OCI-LY3 (cell line): ENCODE results near the gene PAX6.

Experiments used
- H2AFZ ChIP-seq: fragments of 200-600, 300-600 bp; shearing (Covaris generic); 2 replicates; pipeline ENCODE4 v1.6.0; 2014; ENCODE audit warnings: antibody characterized with exemption, low read depth, low read length
- H3K27ac ChIP-seq: fragments of 200-600, 300-600 bp; sonication (generic); 2 replicates; pipeline ENCODE4 v1.5.1; 2014; ENCODE audit warnings: mild to moderate bottlenecking, low read length, moderate library complexity, mixed read lengths
- H3K27me3 ChIP-seq: fragments of 200-600, 300-600 bp; sonication (generic); 2 replicates; pipeline ENCODE4 v1.6.1; 2014; ENCODE audit warnings: low read depth, low read length, mixed read lengths
- H3K36me3 ChIP-seq: fragments of 200-600, 300-600 bp; sonication (generic); replicated peaks from 2 replicates; pipeline ENCODE3; 2014; ENCODE audit warnings: low read depth, low read length, mixed read lengths
- H3K4me1 ChIP-seq: fragments of 300-600, 200-600 bp; sonication (generic); 2 replicates; pipeline ENCODE4 v1.6.1; 2014; ENCODE audit warnings: low read length, mixed read lengths
- H3K4me2 ChIP-seq: fragments of 200-600, 300-600 bp; sonication (generic); 2 replicates; pipeline ENCODE4 v1.6.1; 2014; ENCODE audit warnings: low read length, mixed read lengths
- H3K4me3 ChIP-seq: fragments of 300-600, 200-600 bp; sonication (generic); 2 replicates; pipeline ENCODE4 v1.5.1; 2014; ENCODE audit warnings: antibody characterized with exemption, mild to moderate bottlenecking, low read length, moderate library complexity
- H3K79me2 ChIP-seq: fragments of 300-600, 200-600 bp; shearing (Covaris generic); 2 replicates; pipeline ENCODE4 v1.6.1; 2014; ENCODE audit warnings: mild to moderate bottlenecking, low read length, mixed read lengths
- H3K9ac ChIP-seq: fragments of 300-600, 200-600 bp; shearing (Covaris generic); 2 replicates; pipeline ENCODE4 v1.6.0; 2014; ENCODE audit warnings: mild to moderate bottlenecking, low read length, moderate library complexity
- H3K9me3 ChIP-seq: fragments of 200-600, 300-600 bp; shearing (Covaris generic); 2 replicates; pipeline ENCODE4 v1.6.1; 2014; ENCODE audit warnings: low read length, mixed read lengths; ENCODE audit not compliant: insufficient read depth
- H4K20me1 ChIP-seq: fragments of 200-600, 300-600 bp; sonication (generic); 2 replicates; pipeline ENCODE4 v1.6.1; 2016; ENCODE audit warnings: low read length, mixed read lengths; ENCODE audit not compliant: insufficient read depth
- EZH2phosphoT487 ChIP-seq: fragments of 200-600 bp; shearing (Covaris generic); IDR thresholded peaks from 2 replicates; pipeline ENCODE4 v1.6.1; 2018; ENCODE audit warnings: antibody characterized with exemption, mixed run types, low read depth
- TF ChIP-seq, protein P1 (sequence below): fragments of 200-600, 300-600 bp; sonication (generic); IDR thresholded peaks from 2 replicates; pipeline ENCODE4 v1.5.1; 2014; ENCODE audit warnings: antibody characterized with exemption, low read length, low read depth

The PAX6 gene

DNA sequence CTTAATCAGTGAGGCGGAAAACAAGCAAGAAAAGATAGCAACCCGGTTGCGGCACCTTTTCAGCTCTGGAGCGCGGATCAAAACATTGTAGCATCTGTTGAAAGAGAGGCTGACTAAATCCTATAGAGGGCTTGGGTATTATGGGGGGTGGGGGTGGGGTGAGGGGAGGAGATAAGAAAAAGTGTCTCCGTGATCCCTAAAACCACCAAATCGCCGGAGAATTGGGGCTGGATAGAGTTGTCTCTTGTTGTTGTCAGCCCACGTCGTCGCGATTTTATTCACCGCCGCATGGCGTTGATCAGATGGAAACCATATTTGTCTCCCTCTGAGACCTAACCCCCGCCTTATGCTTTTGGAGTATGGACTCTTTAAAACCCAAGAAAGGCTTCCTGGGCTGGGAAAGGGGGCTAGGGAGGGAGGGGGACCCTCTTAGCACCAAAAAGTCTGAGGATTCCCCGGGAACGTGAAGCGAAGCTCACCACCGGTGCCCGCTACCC lies 13.0 kb downstream of the PAX6 start:
- TF ChIP-seq, protein P1, sequence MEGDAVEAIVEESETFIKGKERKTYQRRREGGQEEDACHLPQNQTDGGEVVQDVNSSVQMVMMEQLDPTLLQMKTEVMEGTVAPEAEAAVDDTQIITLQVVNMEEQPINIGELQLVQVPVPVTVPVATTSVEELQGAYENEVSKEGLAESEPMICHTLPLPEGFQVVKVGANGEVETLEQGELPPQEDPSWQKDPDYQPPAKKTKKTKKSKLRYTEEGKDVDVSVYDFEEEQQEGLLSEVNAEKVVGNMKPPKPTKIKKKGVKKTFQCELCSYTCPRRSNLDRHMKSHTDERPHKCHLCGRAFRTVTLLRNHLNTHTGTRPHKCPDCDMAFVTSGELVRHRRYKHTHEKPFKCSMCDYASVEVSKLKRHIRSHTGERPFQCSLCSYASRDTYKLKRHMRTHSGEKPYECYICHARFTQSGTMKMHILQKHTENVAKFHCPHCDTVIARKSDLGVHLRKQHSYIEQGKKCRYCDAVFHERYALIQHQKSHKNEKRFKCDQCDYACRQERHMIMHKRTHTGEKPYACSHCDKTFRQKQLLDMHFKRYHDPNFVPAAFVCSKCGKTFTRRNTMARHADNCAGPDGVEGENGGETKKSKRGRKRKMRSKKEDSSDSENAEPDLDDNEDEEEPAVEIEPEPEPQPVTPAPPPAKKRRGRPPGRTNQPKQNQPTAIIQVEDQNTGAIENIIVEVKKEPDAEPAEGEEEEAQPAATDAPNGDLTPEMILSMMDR = no peak
- TF ChIP-seq EZH2phosphoT487 = no peak
- Histone ChIP-seq H3K27me3 (no peaks in the 10 kb centered on the region), H3K9ac (no peak overlapping the region), H3K4me2 (no peak overlapping the region), H3K79me2 (no peaks in the 10 kb centered on the region), H2AFZ (no peak overlapping the region), H4K20me1 (no peaks in the 10 kb centered on the region), H3K36me3 (no peaks in the 10 kb centered on the region), H3K4me3 (no peak overlapping the region), H3K9me3 (no peaks in the 10 kb centered on the region), H3K27ac (no peak overlapping the region), H3K4me1 (peaks cover 4% of the 10 kb centered on the region; the same call in 1 of the 2 replicates)

DNA sequence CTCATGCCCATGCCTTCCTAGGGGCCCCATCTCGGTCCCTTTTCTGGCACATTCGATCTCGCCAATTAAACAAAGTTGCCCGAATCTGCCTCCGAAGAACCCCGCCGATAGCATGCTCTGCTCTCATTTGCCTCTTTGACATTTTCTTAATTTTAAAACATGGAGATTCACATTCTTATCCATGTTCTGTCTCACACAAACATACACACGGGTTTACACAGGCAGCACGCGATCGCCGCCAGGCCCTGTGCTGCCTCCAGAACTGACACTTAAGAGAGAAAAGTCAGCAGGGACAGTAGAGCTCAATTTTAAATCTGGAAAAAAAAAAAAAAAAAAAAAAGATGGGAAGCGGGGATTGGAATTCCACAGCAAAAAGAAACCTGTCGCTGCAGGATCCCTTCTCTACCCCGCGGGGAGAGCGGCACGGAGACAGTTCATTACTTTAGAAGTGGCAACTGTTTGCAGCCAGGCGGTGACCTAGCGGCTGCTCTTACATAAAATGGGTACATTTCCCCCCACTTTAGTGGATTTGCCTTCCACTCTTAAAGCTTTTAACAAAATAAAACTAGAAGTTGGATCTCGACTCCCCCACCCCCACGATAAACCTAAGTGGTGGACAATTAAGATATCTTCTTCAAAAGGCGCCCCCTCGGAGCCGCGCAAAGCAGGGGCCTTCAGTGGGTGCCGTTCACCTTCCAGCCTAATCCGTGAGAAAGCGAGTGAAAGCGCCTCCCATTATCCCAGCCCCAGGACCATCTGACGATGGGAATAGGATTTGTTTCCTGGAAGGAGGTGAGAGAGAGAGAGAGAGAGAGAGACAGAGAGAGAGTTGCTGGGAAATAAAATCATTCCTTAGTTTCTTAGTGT lies 13.7 kb downstream of the PAX6 start:
- H3K9ac ChIP-seq = no peak overlapping the region
- H4K20me1 ChIP-seq = no peaks in the 10 kb centered on the region
- no peaks in the 10 kb centered on the region for H3K9me3 ChIP-seq
- no peak overlapping the region for H3K4me3 ChIP-seq
- TF ChIP-seq, protein P1 = no peak
- TF ChIP-seq EZH2phosphoT487 = no peak
- H3K79me2 ChIP-seq = no peaks in the 10 kb centered on the region
- peaks cover 4% of the 10 kb centered on the region; the same call in 1 of the 2 replicates for H3K4me1 ChIP-seq
- no peak overlapping the region for H2AFZ ChIP-seq
- H3K27me3 ChIP-seq = no peaks in the 10 kb centered on the region
- no peaks in the 10 kb centered on the region for H3K36me3 ChIP-seq
- H3K4me2 ChIP-seq = no peak overlapping the region
- H3K27ac ChIP-seq = no peak overlapping the region

DNA sequence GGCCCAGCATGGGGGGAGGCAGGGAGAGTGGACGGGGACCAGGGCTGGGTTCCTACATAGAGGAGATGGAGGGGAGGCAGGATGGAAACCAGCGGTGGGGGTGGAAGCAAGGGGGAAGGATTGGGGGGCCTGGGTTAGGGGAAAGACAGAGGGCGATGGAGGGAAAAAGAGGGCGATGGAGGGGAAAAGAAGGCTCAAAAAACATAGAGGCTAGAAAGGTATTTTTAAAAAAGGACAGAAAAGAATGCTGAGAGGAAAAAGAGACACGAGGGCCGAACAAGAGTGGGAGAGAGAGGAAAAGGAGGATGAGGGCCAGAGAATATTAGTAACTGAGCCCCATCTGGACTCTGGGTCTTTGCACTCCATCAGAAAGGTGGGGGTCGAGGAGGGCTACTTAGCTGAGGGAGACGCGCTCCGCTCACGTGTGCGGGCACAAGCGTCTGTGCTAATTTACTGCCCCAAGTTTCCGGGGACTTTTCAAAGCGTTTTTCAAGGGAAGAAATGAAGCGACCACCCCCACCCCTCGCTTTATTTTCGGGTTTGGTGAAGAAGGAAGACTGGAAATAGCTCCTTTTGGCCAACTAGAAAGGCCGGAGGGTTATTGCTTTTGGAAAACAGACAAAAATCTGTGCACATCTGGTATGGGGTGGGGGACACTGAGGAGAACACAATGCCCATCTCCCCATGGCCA lies 14.5 kb downstream of the PAX6 start:
- no peak overlapping the region for H3K4me3 ChIP-seq
- TF ChIP-seq, protein P1 = no peak
- TF ChIP-seq EZH2phosphoT487 = no peak

More for the DNA sequence above, 14.5 kb downstream of the PAX6 start:
- no peaks in the 10 kb centered on the region for H3K9me3 ChIP-seq
- H4K20me1 ChIP-seq = no peaks in the 10 kb centered on the region
- peaks cover 4% of the 10 kb centered on the region; the same call in 1 of the 2 replicates for H3K4me1 ChIP-seq
- no peaks in the 10 kb centered on the region for H3K79me2 ChIP-seq
- no peak overlapping the region for H3K9ac ChIP-seq
- H3K27me3 ChIP-seq = no peaks in the 10 kb centered on the region
- H2AFZ ChIP-seq = no peak overlapping the region
- no peak overlapping the region for H3K27ac ChIP-seq
- H3K4me2 ChIP-seq = no peak overlapping the region
- no peaks in the 10 kb centered on the region for H3K36me3 ChIP-seq
